RKO (cell line): ENCODE measurements around the gene LRRC49.
A peak's percentile ranks its signal among the peaks of the same experiment; 100 is the strongest.

Experiments used
- DNase-seq: peaks from one replicate; pipeline ENCODE4 v3.0.0-alpha.2; 2016; ENCODE audit warnings: low spot score

LRRC49 gene

DNA sequence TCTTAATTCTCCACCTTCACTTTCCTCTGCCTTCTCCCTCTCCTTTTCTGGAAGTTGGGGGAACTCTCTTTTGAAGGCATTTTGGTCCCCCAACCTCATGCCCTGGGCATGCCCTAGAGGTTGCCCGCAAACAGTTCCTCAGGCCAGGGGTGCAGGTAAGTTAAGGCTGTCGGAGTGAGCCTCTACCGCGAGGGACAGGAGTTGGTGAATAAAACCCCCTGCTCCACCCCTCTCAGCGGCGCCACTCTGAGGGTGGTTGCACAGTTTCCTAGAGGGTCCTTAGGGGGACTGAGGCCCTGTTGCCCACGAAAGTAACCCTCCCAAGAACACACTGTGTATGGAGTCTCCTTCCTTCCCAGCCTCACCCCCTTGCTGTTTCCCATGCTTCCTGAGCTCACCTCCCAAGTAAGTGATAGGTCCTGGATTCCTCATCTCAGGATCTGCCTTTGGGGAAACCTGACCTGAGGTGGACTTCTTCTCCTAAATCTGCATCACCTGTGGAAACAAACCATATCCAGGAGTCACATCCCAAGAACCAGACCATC lies 199.5 kb downstream of the LRRC49 start:
- DNase-seq: no peak

DNA sequence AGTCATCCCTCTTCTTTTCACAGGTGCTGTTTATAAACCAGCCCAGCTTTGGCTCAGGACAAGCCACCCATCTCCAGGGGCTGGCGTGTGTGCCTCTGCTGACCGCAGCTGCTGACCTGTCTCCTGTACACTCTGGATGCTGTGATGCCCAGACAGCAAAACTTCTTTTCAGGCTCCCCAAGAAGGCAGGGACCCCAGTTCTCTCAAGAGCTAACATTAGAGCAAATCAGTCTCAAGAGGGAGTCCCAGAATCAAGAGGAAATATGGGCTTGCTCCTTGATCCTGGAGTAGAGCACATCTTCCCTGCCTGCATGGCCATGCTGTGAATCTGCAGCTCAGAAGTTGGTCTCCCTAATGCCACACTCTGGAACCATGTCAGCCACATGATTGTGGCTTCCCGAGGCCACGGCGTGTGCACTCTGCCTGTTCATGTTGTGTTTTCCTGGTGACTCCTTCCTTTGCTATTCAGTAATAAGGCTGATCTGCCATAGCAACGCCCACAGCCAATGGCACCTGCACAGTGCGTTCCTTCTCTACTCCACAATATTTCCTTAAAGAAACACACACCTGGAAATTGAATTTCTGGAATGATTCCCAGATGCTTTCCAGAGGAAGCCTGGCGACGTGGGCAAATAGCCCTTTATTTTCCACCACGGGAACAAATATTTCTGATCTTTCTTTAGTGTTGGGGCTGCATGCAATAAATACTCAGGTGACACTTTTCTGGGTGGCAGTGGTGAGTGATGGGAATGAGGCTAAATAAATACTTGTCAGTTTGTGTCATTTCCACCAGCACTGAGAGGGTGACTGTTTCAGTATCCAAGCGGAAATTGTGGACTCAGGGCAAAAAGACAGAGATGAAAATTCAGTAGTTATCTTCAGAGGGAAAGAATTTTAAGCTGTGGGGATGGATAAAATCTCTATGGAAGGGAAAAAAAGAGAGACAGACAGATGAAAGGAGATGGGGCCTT lies 200.7 kb downstream of the LRRC49 start:
- peak; percentile 47 for DNase-seq

DNA sequence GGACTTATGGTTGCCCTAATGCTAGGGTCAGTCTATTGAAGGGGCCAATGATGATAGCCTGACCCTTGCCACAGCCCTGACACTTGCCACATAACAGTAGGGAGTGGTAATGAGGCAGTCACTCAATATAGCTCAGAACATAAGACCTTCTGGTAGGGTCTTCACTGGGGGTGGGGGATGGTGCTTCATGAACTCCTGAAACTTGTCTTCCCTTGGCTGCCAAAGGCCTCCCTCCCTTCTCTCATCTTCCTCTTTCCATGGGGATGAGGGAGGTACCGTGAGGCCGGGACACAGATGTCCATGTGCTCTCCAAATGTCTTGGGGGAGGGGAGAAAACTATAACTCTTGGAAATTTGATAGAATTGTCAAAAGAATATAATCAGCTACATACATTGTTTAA lies 201.5 kb downstream of the LRRC49 start:
- no peak for DNase-seq

DNA sequence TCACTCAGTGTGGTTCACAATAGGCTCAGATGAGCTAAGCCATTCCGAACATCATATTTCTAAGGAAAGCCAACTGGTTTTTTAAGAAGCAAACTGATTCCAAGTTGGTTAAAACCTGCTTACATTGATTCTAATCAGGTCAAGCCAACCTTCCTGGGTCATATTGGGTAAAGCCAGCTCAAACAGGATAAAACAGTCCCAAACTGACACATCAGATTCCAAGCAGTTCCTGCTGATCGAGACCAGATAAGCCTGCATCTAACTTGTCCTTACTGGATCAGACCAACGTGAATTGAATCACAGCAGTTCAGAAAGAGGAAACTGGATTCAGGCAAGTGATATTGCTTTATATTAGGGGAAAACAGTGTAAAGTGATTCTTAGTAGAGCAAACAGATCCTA lies 204.1 kb downstream of the LRRC49 start:
- peak; percentile 25 for DNase-seq

DNA sequence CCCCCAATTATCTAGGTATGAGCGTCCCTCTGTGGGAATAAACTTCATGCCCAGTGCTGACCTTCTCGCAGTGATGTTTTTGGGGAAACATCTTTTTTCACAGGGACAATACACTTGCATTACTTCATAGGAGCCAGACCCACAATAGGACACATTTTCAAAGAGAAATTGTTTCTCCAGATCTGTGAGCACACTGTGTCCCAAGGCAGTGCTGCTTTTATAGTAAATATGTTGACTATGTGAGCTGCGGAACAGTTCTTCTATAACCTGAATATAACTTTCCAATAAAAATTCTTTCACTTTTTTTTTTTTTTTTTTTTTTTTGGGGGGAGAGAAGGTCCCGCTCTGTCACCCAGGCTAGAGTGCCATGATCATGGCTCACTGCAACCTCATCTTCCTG lies 205.3 kb downstream of the LRRC49 start:
- no peak for DNase-seq

DNA sequence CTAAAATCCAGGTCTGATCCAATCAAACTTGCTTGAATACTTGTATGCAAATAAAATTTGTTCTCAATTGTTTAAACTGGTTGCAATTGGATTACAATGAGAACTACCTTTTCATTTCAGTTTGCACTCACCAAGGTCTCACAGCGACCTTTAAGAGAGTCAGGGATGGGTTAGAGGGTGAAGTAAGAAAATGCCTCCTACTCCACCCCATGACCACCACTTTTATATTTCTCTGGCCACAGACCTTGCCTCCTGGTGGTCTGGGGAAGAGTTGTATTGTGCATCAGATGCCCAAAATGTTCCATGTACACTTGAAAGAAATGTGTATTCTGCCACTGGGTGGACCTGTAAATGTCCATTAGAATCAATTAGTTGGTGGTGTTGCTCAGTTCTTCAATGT lies 206.3 kb downstream of the LRRC49 start:
- DNase-seq: no peak
